Spleen (tissue), 11 donors: ENCODE measurements around the gene LCN2. TPM values are rescaled to one million over a fixed set of nuclear protein-coding genes. Genes with fewer than 3 reads are reported as not detected.

Source experiments
- DNase-seq: peaks from one replicate; pipeline ENCODE4 v3.0.0-alpha.2; 2020
- H3K27ac ChIP-seq, 8 donors: fragments of 200-600 bp; sonication (generic) in 7 of 8; 1 replicate in 4 of 8; 2 replicates in 4 of 8; pipeline versions ENCODE4 v1.5.0 to v1.8.0; 2016 to 2021; ENCODE audit warnings: inconsistent platforms in 4 of 8, mild to moderate bottlenecking in 4 of 8, moderate library complexity in 1 of 8
- H3K27me3 ChIP-seq, 7 donors: fragments of 200-600 bp; sonication (generic) in 6 of 7; replicated peaks in 1 of 7; 1 replicate in 4 of 7; 2 replicates in 3 of 7; pipeline versions ENCODE4 v1.5.0 to v1.8.0; 2016 to 2021; ENCODE audit warnings: inconsistent platforms in 3 of 7, mild to moderate bottlenecking in 1 of 7
- H3K36me3 ChIP-seq, 6 donors: fragments of 200-600 bp; sonication (generic) in 5 of 6; 1 replicate in 4 of 6; 2 replicates in 2 of 6; pipeline versions ENCODE4 v1.5.0 to v1.8.0; 2016 to 2021; ENCODE audit warnings: inconsistent platforms in 2 of 6
- H3K4me1 ChIP-seq, 6 donors: fragments of 200-600 bp; sonication (generic) in 5 of 6; 1 replicate in 3 of 6; 2 replicates in 3 of 6; pipeline versions ENCODE4 v1.5.0 to v1.8.0; 2016 to 2021; ENCODE audit warnings: inconsistent platforms in 3 of 6
- H3K4me3 ChIP-seq, 8 donors: fragments of 200-600 bp; sonication (generic) in 7 of 8; 1 replicate in 4 of 8; 2 replicates in 4 of 8; pipeline versions ENCODE4 v1.5.0 to v1.8.0; 2016 to 2021; ENCODE audit warnings: inconsistent platforms in 4 of 8, mild to moderate bottlenecking in 4 of 8, moderate library complexity in 2 of 8
- H3K9me3 ChIP-seq, 8 donors: fragments of 200-600 bp; sonication (generic) in 7 of 8; 1 replicate in 4 of 8; 2 replicates in 4 of 8; pipeline versions ENCODE4 v1.5.0 to v1.8.0; 2016 to 2021; ENCODE audit warnings: inconsistent platforms in 4 of 8
- POLR2A ChIP-seq, 3 donors: fragments of 450-650 bp; IDR thresholded peaks; one replicate each; pipeline ENCODE4 v1.5.1; 2017; ENCODE audit warnings: antibody characterized with exemption in 3 of 3, mild to moderate bottlenecking in 1 of 3
- POLR2AphosphoS5 ChIP-seq, 3 donors: sonication (generic); formaldehyde crosslinking; IDR thresholded peaks; one replicate each; pipeline ENCODE4 v1.5.1; 2017; ENCODE audit warnings: antibody characterized with exemption in 3 of 3
- WGBS, 5 donors: extraction: QIAGEN DNeasy Blood & Tissue Kit in 3 of 5; methylation state at CpG; one replicate each; pipeline versions ENCODE4 v1.1.5 to v1.1.7; 2013 to 2018; 5-methylcytosine and 5-hydroxymethylcytosine counted together
- intact Hi-C: fragments of 100-400 bp; cut with DNase I; formaldehyde crosslinking; loops from one replicate; pipeline ENCODE4 v1.15.0; 2023; ENCODE audit warnings: low total_unique reads
- polyA plus RNA-seq, 3 donors: library from polyadenylated mRNA; stranded (reverse); fragments of 200-250 nt; gene quantifications; one replicate each; pipeline ENCODE4 v1.2.1, GENCODE V29; 2013
- total RNA-seq, 7 donors: library from RNA; depleted of rRNA in 3 of 7; stranded (reverse); fragments of >200 nt in 3 of 7; fragmentation: NEBNext Ultra II Directional in 4 of 7; extraction: Animal tissue kit (Norgen Biotek cat#: 25700) in 4 of 7; gene quantifications; one replicate each; pipeline versions ENCODE4 v1.1.0 to v1.2.1, GENCODE V29; 2016 to 2021
- TF ChIP-seq, protein P1 (sequence below), 11 experiments: fragments of 200-600 bp in 7 of 11; fragments of 450-650 bp in 4 of 11; sonication (generic) in 4 of 11; IDR thresholded peaks in 8 of 11; conservative IDR thresholded peaks in 3 of 11; 1 replicate in 7 of 11; 2 replicates in 4 of 11; pipeline versions ENCODE4 v1.4.0 to v1.8.0; 2016 to 2021; ENCODE audit warnings: antibody characterized with exemption in 11 of 11, inconsistent platforms in 4 of 11, mild to moderate bottlenecking in 1 of 11
- donor health status: healthy with polysubstance abuse.
- donor health status: DM: no; HTN: no; CAD: no; lungs with moderate emphysema.
- donor health status: DM: no; HTN: no; CAD: no.
- donor health status: Bipolar disorder and iron deficiency.
- donor health status: healthy.
- donor health status: DM: no; HTN: no; CAD: no.
- donor health status: DM: yes; HTN: yes; CAD: no.

The LCN2 gene
- total and polyA plus RNA-seq, 10 donors, result 7.7 to 218 (median 15.4) TPM

DNA sequence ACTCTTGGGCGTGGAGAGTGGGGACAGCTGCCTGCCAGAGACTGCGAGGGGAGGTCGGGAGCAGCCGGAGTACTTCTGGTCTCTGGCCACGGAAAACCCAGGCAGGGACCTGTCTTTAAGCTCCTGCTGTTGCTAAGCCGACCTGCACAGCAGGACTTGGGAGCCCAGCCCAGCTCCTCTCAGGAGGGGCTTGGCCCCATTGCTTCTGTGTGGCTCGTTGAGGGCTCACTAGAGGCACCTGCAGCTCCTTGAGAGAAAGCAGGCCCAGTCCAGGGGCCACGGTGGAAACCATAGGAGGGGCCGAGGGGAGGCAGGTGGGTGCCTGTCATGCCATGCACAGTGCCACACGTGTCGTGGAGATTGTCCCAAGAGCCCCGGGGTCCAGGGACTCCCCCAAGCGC lies 3.3 kb upstream of the LCN2 start:
- peaks cover 0 to 62% (median 7%) of the 10 kb centered on the region in 6 donors for H3K4me1 ChIP-seq

DNA sequence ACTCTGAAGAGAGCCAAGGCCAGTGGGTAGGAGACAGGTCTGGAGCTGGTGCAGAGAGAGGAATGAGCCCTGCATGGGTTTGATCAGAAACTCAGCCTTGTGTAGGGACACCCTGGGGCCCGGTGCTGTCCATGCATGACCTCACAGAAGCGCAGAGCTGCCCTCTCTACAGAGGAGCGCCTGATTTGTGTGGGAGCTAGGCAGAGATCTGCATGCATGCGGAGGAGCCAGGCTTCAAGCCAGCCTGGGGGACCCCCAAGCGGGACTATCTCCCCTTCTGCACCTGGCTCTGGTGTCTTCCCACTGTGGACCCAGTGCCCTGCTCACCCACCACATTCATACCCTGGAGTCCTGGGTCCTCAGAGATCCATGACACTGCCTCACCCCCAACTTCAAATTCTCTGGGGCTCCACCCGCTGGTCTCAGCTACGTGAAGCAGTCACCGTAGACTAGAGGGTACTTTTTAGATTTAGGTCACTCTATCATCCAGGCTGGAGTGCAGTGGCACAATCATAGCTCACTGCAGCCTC lies 2.6 kb upstream of the LCN2 start:
- intact Hi-C loops, result no loop called here
- peak; percentile 40 for DNase-seq
- Histone ChIP-seq H3K4me1 (peaks cover 0 to 67% (median 7%) of the 10 kb centered on the region in 6 donors), H3K27me3 (no peaks in the 10 kb centered on the region), H3K9me3 (no peaks in the 10 kb centered on the region), H3K36me3 (no peaks in the 10 kb centered on the region), H3K27ac (no peak overlapping the region), H3K4me3 (no peak overlapping the region)
- TF ChIP-seq, protein P1, sequence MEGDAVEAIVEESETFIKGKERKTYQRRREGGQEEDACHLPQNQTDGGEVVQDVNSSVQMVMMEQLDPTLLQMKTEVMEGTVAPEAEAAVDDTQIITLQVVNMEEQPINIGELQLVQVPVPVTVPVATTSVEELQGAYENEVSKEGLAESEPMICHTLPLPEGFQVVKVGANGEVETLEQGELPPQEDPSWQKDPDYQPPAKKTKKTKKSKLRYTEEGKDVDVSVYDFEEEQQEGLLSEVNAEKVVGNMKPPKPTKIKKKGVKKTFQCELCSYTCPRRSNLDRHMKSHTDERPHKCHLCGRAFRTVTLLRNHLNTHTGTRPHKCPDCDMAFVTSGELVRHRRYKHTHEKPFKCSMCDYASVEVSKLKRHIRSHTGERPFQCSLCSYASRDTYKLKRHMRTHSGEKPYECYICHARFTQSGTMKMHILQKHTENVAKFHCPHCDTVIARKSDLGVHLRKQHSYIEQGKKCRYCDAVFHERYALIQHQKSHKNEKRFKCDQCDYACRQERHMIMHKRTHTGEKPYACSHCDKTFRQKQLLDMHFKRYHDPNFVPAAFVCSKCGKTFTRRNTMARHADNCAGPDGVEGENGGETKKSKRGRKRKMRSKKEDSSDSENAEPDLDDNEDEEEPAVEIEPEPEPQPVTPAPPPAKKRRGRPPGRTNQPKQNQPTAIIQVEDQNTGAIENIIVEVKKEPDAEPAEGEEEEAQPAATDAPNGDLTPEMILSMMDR (IDR thresholded peaks at IDR 0.05 in 8 of 11, conservative IDR thresholded peaks at IDR 0.05 in 3 of 11), result no peak
- no peak for TF ChIP-seq POLR2A (IDR thresholded peaks at IDR 0.05)
- WGBS, 5 donors, result 83 to 95% (median 89%) methylated on average over 3 to 8 of the region's 8 CpGs

More for the DNA sequence above, 3.3 kb upstream of the LCN2 start:
- TF ChIP-seq POLR2AphosphoS5 (IDR thresholded peaks at IDR 0.05), result no peak
- no peak for TF ChIP-seq POLR2A (IDR thresholded peaks at IDR 0.05)
- TF ChIP-seq, protein P1 (IDR thresholded peaks at IDR 0.05 in 8 of 11, conservative IDR thresholded peaks at IDR 0.05 in 3 of 11), result no peak
- peak; percentile 56 for DNase-seq
- intact Hi-C loops, result no loop called here
- no peak overlapping the region for H3K27ac ChIP-seq
- no peaks in the 10 kb centered on the region for H3K36me3 ChIP-seq
- no peaks in the 10 kb centered on the region for H3K27me3 ChIP-seq
- H3K9me3 ChIP-seq, result no peaks in the 10 kb centered on the region
- WGBS, 5 donors, result 64 to 91% (median 88%) methylated on average over 3 to 13 of the region's 13 CpGs
- H3K4me3 ChIP-seq, result no peak overlapping the region

DNA sequence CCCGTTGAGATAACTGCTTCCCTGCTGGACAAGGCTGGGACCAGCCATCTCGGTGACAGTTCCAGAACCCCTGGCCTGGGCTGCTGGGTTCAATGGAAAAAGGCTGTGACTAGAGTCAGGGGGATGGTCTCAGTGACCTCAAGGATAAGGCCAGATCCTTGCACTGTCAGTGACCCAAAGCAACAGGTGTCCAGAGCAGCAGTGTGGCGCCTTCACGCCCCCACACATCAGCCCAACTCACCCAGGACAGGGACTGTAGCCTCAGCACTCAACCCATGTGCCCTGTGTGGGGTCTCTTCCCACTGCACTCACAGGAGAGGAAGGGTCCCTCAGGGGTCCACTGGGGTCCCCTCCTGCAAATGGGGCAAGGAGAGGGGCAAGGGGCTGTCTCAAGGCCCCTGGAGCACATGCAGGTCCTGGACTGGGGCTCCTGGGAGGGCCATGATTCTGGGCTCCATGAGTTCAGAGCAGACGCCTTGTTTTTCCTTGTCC lies 698 bp upstream of the LCN2 start:
- H3K27ac ChIP-seq, result peak overlapping the region in 3 of 8 donors; percentile 52 to 73 (median 69)
- H3K27me3 ChIP-seq, result no peaks in the 10 kb centered on the region

GRCh38 chr9:128149951-128150593 lies 819 bp downstream of the LCN2 start:
- Histone ChIP-seq H3K4me3 (peak overlapping the region in 1 of 8 donors; percentile 22), H3K27me3 (no peaks in the 10 kb centered on the region), H3K36me3 (no peaks in the 10 kb centered on the region), H3K27ac (peak overlapping the region in 5 of 8 donors; percentile 16 to 73 (median 58)), H3K9me3 (no peaks in the 10 kb centered on the region), H3K4me1 (peaks cover 0 to 42% (median 4%) of the 10 kb centered on the region in 6 donors)
- WGBS, 5 donors, result 42 to 63% (median 47%) methylated on average over 10 to 11 of the region's 11 CpGs
- intact Hi-C loops, result no loop called here
- DNase-seq, result peak; percentile 55
- TF ChIP-seq, protein P1 (IDR thresholded peaks at IDR 0.05 in 8 of 11, conservative IDR thresholded peaks at IDR 0.05 in 3 of 11), result no peak
- TF ChIP-seq POLR2A (IDR thresholded peaks at IDR 0.05), result no peak
- TF ChIP-seq POLR2AphosphoS5 (IDR thresholded peaks at IDR 0.05), result no peak

More for the DNA sequence above, 698 bp upstream of the LCN2 start:
- DNase-seq, result peak; percentile 65
- H3K4me1 ChIP-seq, result peaks cover 0 to 57% (median 7%) of the 10 kb centered on the region in 6 donors
- H3K4me3 ChIP-seq, result no peak overlapping the region
- H3K36me3 ChIP-seq, result no peaks in the 10 kb centered on the region
- no peaks in the 10 kb centered on the region for H3K9me3 ChIP-seq
- intact Hi-C loops, result no loop called here
- 74 to 93% (median 89%) methylated on average over 3 to 5 of the region's 5 CpGs for WGBS, 5 donors
- no peak for TF ChIP-seq POLR2AphosphoS5 (IDR thresholded peaks at IDR 0.05)
